Uterus (tissue), 2 donors: Measurements from ENCODE around the gene THBS3.
"Not testable (repeated sequence)": the region's sequence is repeated elsewhere in the genome, so short reads cannot be mapped to it uniquely, and the experiment has no call there.

ENCODE experiments used
- POLR2A ChIP-seq, 2 donors: fragments of 450-650 bp; IDR thresholded peaks; one replicate each; pipeline ENCODE4 v1.6.1; 2016; ENCODE audit warnings: antibody characterized with exemption in 2 of 2, mild to moderate bottlenecking in 1 of 2, moderate library complexity in 1 of 2
- TF ChIP-seq, protein P1 (sequence below), 4 experiments: fragments of 200-600 bp in 2 of 4; fragments of 450-650 bp in 2 of 4; sonication (generic) in 2 of 4; IDR thresholded peaks; one replicate each; pipeline ENCODE4 v1.5.1; 2016 to 2019; ENCODE audit warnings: antibody characterized with exemption in 4 of 4, mild to moderate bottlenecking in 2 of 4, moderate library complexity in 1 of 4

DNA sequence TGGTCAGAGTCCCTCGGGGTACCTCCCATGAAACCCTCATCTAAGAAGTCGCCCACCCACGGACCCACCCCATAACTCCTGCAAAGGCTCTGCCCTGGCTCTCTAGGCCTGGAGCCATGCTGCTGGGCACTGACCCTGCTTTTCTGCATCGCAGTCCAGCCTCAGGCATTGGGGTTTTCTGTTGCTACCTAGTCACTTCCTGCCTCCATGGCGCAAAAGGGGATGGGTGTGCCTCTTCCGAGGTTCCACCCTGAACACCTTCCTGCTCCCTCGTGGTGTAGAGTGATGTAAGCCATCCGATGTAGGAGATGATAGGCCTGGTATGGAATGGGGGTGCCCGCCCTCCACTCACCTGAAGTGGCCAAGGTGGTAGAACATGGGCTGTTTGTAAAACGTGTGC is 7.0 kb upstream of the THBS3 start:
- TF ChIP-seq, protein P1, sequence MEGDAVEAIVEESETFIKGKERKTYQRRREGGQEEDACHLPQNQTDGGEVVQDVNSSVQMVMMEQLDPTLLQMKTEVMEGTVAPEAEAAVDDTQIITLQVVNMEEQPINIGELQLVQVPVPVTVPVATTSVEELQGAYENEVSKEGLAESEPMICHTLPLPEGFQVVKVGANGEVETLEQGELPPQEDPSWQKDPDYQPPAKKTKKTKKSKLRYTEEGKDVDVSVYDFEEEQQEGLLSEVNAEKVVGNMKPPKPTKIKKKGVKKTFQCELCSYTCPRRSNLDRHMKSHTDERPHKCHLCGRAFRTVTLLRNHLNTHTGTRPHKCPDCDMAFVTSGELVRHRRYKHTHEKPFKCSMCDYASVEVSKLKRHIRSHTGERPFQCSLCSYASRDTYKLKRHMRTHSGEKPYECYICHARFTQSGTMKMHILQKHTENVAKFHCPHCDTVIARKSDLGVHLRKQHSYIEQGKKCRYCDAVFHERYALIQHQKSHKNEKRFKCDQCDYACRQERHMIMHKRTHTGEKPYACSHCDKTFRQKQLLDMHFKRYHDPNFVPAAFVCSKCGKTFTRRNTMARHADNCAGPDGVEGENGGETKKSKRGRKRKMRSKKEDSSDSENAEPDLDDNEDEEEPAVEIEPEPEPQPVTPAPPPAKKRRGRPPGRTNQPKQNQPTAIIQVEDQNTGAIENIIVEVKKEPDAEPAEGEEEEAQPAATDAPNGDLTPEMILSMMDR (IDR thresholded peaks at IDR 0.05): not testable (repeated sequence)
- not testable (repeated sequence) for TF ChIP-seq POLR2A (IDR thresholded peaks at IDR 0.05)
